ENCODE results near the gene NPAS2. TPM values are rescaled to one million over a fixed set of nuclear protein-coding genes. Genes with fewer than 3 reads are reported as not detected.

NPAS2 gene
- total RNA-seq, 2 donors from 2014 or later = 39.2 to 49.4 TPM

DNA sequence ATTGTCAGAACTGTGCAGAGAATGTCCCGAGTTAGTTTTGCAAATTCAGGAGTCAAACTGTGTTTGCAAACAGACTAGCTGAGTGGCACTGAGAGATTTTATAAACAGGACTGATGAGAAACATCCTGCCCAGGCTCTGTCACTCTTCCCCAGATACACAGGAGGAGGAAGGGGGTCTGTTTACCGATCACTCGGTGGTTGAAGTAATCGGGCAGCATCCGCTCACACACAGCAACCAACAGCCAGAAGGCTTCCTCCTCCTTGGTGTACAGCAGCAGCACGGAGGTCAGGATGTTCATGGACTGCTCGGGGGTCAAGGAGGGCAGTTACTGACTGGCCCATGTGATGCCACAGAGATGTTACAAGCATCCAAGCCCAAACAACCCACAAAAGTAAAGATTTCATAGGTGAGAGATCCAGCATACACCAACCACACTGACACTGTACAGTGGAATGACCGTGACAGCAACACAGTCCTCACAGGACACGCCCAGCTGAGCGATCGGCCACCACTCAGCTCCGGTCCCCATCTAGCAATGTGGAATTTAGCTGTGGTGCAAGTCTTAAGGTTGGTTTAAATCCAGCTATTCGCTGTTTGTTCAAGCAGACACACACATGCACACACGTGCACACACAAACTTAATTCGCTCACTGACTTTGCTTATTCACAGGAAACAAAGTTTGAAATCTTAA, 212.3 kb downstream of the NPAS2 start:
- no peaks in the 10 kb centered on the region for H3K27me3 ChIP-seq
- H3K4me3 ChIP-seq = no peak overlapping the region
- H3K27ac ChIP-seq = peak overlapping the region; percentile 67 to 68
- DNase-seq (ENCODE audit: low spot score) = no peak
- H3K36me3 ChIP-seq = peaks cover 73% of the 10 kb centered on the region
- H3K4me1 ChIP-seq = peaks cover 0 to 9% of the 10 kb centered on the region in 2 donors
- TF ChIP-seq, protein P1, sequence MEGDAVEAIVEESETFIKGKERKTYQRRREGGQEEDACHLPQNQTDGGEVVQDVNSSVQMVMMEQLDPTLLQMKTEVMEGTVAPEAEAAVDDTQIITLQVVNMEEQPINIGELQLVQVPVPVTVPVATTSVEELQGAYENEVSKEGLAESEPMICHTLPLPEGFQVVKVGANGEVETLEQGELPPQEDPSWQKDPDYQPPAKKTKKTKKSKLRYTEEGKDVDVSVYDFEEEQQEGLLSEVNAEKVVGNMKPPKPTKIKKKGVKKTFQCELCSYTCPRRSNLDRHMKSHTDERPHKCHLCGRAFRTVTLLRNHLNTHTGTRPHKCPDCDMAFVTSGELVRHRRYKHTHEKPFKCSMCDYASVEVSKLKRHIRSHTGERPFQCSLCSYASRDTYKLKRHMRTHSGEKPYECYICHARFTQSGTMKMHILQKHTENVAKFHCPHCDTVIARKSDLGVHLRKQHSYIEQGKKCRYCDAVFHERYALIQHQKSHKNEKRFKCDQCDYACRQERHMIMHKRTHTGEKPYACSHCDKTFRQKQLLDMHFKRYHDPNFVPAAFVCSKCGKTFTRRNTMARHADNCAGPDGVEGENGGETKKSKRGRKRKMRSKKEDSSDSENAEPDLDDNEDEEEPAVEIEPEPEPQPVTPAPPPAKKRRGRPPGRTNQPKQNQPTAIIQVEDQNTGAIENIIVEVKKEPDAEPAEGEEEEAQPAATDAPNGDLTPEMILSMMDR (IDR thresholded peaks at IDR 0.05) = no peak
- no peaks in the 10 kb centered on the region for H3K9me3 ChIP-seq

DNA sequence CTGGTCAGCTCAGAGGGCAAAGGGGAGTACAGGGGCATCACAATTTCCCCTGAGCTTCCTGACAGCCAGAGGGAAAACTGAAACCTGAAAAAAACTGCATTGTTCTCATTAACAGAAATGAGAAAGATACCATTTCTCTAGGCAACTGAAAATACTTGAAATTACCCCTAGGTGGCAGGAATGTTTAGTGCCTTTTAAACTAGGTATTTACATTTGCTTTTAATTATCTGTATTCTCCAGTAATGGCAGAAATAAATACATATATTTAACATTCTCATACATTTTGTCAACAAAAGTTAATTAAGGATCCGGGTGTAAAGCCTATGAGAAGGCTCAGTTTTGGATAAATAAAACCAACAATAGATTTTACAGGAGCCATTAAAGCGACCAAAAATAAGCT, 216.6 kb downstream of the NPAS2 start:
- no peak overlapping the region for H3K4me3 ChIP-seq
- no peaks in the 10 kb centered on the region for H3K27me3 ChIP-seq
- peaks cover 83% of the 10 kb centered on the region for H3K36me3 ChIP-seq
- DNase-seq (ENCODE audit: low spot score) = no peak
- no peak overlapping the region for H3K27ac ChIP-seq
- TF ChIP-seq, protein P1 (IDR thresholded peaks at IDR 0.05) = peak; percentile 24 to 63
- no peaks in the 10 kb centered on the region for H3K4me1 ChIP-seq
- no peaks in the 10 kb centered on the region for H3K9me3 ChIP-seq

DNA sequence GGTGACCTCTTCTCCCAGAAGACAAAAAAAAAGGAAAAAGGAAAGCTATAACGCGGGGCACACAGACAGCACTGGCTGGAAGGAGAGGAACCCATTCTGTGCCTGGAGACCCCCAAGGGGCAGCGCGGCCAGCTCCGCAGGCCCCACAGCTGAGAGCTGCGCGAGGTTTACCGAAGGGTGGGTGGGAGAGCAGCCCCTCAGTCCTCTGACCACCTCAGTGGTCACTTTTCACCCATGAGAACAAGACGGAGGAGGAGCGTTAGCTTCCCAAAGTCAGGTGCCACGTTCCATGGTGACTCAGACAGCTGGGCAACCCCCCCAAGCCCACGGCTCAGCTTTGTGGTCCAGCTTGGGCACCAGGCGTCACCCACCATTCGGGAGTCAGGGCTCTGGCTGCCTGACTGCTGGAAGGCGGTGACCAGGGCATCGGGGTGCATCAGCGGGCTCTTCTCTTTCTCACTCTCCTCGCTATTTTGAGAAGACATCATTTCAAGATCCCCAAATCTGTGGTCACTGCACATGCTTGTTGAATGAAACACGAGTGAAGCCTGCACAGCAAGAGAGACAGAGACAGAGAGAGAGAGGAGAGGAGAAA, 217.3 kb downstream of the NPAS2 start:
- Histone ChIP-seq H3K27me3 (no peaks in the 10 kb centered on the region), H3K9me3 (no peaks in the 10 kb centered on the region), H3K4me1 (no peaks in the 10 kb centered on the region), H3K4me3 (no peak overlapping the region), H3K27ac (no peak overlapping the region), H3K36me3 (peaks cover 78% of the 10 kb centered on the region)
- DNase-seq (ENCODE audit: low spot score) = no peak
- TF ChIP-seq, protein P1 (IDR thresholded peaks at IDR 0.05) = no peak

DNA sequence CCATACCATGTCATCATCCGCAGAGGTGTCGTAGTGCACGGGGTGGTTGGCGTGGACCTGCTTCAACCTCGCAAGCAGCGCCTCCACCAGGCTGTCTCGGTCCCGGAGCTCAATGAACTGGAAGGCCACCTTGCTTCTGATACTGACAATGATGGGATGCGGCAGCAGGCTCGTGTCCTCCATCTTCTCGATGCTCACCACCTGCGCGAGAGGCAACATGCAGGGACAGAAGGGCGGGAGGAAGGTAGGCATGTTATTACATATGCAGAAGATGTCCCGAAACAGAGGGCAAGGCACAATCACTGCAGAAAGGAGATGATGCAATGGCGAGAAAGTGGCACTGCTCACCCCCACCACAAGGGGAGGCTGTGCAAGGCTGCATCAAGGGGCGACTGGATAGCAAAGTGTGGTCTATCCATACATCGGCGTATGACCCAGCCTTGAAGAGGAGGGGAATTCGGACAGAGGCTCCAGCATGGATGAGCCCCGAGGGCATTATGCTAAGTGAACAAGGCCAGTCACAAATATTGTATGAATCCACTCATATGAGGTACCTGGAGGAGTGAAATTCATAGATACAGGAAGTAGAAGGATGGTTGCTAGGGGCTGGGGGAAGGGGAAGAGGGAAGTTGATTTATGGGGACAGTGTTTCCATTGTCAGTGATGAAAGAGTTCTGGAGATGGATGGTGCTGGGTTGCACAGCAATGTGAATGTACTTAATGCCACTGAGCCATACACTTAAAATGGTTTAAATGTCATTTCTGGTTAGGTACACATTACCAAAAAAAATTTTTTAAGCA, 218.7 kb downstream of the NPAS2 start:
- H3K4me1 ChIP-seq = no peaks in the 10 kb centered on the region
- H3K4me3 ChIP-seq = no peak overlapping the region
- DNase-seq (ENCODE audit: low spot score) = no peak
- TF ChIP-seq, protein P1 (IDR thresholded peaks at IDR 0.05) = peak in 1 of 2 donors; percentile 52
- H3K27me3 ChIP-seq = no peaks in the 10 kb centered on the region
- H3K36me3 ChIP-seq = peaks cover 64% of the 10 kb centered on the region
- no peak overlapping the region for H3K27ac ChIP-seq
- no peaks in the 10 kb centered on the region for H3K9me3 ChIP-seq

DNA sequence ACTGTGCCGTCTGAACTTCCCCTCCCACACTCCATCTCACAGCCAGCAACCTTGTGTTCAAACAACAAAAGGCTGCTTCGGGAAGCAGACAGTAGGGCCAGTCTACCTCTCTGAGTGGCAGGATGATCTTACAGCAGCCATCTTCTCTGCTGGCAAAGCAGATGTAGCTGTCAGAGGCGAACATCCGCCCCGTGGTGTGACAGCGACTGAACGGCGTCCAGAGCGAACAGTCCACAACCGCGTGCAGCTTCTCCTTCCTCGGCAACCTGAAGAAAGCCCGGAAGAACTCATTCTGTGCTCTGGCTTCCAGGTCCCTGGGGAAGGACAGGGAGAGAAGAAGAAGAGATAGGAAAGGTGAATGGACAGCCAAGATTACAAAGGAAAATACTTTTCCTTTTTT, 220.1 kb downstream of the NPAS2 start:
- no peak overlapping the region for H3K4me3 ChIP-seq
- no peak overlapping the region for H3K27ac ChIP-seq
- no peak for DNase-seq (ENCODE audit: low spot score)
- no peaks in the 10 kb centered on the region for H3K27me3 ChIP-seq
- TF ChIP-seq, protein P1 (IDR thresholded peaks at IDR 0.05) = no peak
- H3K36me3 ChIP-seq = peaks cover 52% of the 10 kb centered on the region
- no peaks in the 10 kb centered on the region for H3K9me3 ChIP-seq
- no peaks in the 10 kb centered on the region for H3K4me1 ChIP-seq

Data from right atrium auricular region (tissue), 2 donors.